Fibroblast of lung (primary cell): ENCODE data around the gene ELAVL1. TPM values are rescaled to one million over a fixed set of nuclear protein-coding genes. Genes with fewer than 3 reads are reported as not detected.

Experiments
- DNase-seq, 2 donors: peaks; one replicate each; pipeline versions ENCODE4 v3.0.0 to v3.0.0-alpha.2; 2010; ENCODE audit warnings: low read depth in 2 of 2
- H2AFZ ChIP-seq: 2 replicates; pipeline ENCODE4 v1.5.1; 2012; ENCODE audit warnings: low read length, control low read depth, inconsistent platforms
- H3K27ac ChIP-seq: 2 replicates; pipeline ENCODE4 v1.5.1; 2011; ENCODE audit warnings: low read length, control low read depth; ENCODE audit not compliant: insufficient read depth
- H3K27me3 ChIP-seq: 2 replicates; pipeline ENCODE4 v1.5.1; 2011; ENCODE audit warnings: mild to moderate bottlenecking, low read length; ENCODE audit not compliant: control insufficient read depth, insufficient read depth
- H3K36me3 ChIP-seq: 2 replicates; pipeline ENCODE4 v1.5.1; 2011; ENCODE audit warnings: low read length; ENCODE audit not compliant: control insufficient read depth, insufficient read depth
- H3K4me1 ChIP-seq: 2 replicates; pipeline ENCODE4 v1.5.1; 2011; ENCODE audit warnings: low read length; ENCODE audit not compliant: control insufficient read depth, insufficient read depth; ENCODE audit errors: extremely low read depth
- H3K4me2 ChIP-seq: 2 replicates; pipeline ENCODE4 v1.5.1; 2011; ENCODE audit warnings: low read length, control low read depth; ENCODE audit not compliant: insufficient read depth; ENCODE audit errors: extremely low read depth
- H3K4me3 ChIP-seq, 4 experiments: fragments of 200-600 bp in 1 of 4; sonication (generic) in 1 of 4; replicated peaks in 1 of 4; 2 replicates each; pipeline ENCODE4 v1.5.1; 2011 to 2016; ENCODE audit warnings: low read length in 4 of 4, low read depth in 3 of 4, mild to moderate bottlenecking in 3 of 4, control low read depth in 2 of 4, inconsistent platforms in 1 of 4, mixed read lengths in 1 of 4; ENCODE audit not compliant: insufficient read depth in 1 of 4; ENCODE audit errors: control extremely low read depth in 1 of 4
- H3K79me2 ChIP-seq: 2 replicates; pipeline ENCODE4 v1.5.1; 2012; ENCODE audit warnings: mild to moderate bottlenecking, low read length, inconsistent platforms; ENCODE audit not compliant: control insufficient read depth, insufficient read depth
- H3K9ac ChIP-seq: 2 replicates; pipeline ENCODE4 v1.5.1; 2011; ENCODE audit warnings: mild to moderate bottlenecking, low read length, control low read depth; ENCODE audit not compliant: insufficient read depth
- H3K9me3 ChIP-seq: 2 replicates; pipeline ENCODE4 v1.5.1; 2012; ENCODE audit warnings: low read depth, low read length; ENCODE audit not compliant: control insufficient read depth, insufficient read depth
- H4K20me1 ChIP-seq: 2 replicates; pipeline ENCODE4 v1.5.1; 2011; ENCODE audit warnings: low read length; ENCODE audit not compliant: control insufficient read depth, insufficient read depth; ENCODE audit errors: extremely low read depth
- EZH2 ChIP-seq: IDR thresholded peaks from 2 replicates; pipeline ENCODE4 v1.5.1; 2012; ENCODE audit warnings: low read length, control low read depth, mild to moderate bottlenecking; ENCODE audit errors: missing control alignments
- polyA plus RNA-seq, 2 donors: library from polyadenylated mRNA; depleted of rRNA in 1 of 2; stranded (reverse) in 1 of 2; unstranded in 1 of 2; fragments of >200 nt; gene quantifications; 2 replicates each; pipeline ENCODE4 v1.2.1, GENCODE V29; 2011 to 2012; ENCODE audit warnings: missing spikeins in 1 of 2
- total RNA-seq: library from RNA; depleted of rRNA; stranded (reverse); fragments of >200 nt; gene quantifications from 2 replicates; pipeline ENCODE4 v1.2.1, GENCODE V29; 2014
- TF ChIP-seq, protein P1 (sequence below), 2 donors: IDR thresholded peaks in 1 of 2; conservative IDR thresholded peaks in 1 of 2; 1 replicate in 1 of 2; 2 replicates in 1 of 2; pipeline ENCODE4 v1.5.1; 2011 to 2012; ENCODE audit warnings: low read length in 2 of 2, control low read depth in 1 of 2, inconsistent platforms in 1 of 2, low read depth in 1 of 2, mild to moderate bottlenecking in 1 of 2

Gene ELAVL1
- total and polyA plus RNA-seq, 2 donors (not counting 1 experiment from before 2014, with no cell fraction given): 15.2 to 61.6 TPM

DNA sequence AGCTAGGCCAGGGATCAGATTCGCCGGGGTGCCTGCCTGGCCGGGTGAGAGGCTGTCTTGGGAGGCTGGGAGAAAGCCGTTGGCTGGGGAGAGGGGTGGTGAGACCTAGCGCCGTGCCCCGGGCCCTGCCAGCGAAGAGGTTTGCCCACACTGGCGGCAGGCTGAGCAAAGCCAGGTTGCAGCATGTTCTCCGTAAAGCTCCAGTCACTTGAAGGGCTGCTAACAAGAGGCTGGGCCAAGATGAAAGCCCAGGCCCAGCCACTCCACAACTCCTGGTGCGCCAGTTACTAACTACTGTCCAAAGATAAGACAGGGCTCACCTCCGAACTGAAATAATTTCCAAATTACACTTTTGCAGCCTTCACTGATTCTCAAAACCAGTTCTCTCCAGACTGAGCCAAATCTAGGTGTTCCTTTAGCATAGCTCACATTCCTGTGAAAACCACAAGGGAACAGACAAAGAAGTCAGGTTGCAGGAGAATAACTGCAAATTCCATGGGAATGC, 16.3 kb downstream of the ELAVL1 start:
- Histone ChIP-seq H3K9ac (no peak overlapping the region), H3K27me3 (no peaks in the 10 kb centered on the region), H3K4me2 (no peak overlapping the region), H3K4me1 (peaks cover 15% of the 10 kb centered on the region), H3K27ac (no peak overlapping the region), H3K36me3 (peaks cover 23% of the 10 kb centered on the region), H3K9me3 (no peaks in the 10 kb centered on the region), H3K79me2 (peaks cover 44% of the 10 kb centered on the region), H2AFZ (no peak overlapping the region), H3K4me3 (no peak overlapping the region), H4K20me1 (no peaks in the 10 kb centered on the region)
- no peak for TF ChIP-seq EZH2
- TF ChIP-seq, protein P1, sequence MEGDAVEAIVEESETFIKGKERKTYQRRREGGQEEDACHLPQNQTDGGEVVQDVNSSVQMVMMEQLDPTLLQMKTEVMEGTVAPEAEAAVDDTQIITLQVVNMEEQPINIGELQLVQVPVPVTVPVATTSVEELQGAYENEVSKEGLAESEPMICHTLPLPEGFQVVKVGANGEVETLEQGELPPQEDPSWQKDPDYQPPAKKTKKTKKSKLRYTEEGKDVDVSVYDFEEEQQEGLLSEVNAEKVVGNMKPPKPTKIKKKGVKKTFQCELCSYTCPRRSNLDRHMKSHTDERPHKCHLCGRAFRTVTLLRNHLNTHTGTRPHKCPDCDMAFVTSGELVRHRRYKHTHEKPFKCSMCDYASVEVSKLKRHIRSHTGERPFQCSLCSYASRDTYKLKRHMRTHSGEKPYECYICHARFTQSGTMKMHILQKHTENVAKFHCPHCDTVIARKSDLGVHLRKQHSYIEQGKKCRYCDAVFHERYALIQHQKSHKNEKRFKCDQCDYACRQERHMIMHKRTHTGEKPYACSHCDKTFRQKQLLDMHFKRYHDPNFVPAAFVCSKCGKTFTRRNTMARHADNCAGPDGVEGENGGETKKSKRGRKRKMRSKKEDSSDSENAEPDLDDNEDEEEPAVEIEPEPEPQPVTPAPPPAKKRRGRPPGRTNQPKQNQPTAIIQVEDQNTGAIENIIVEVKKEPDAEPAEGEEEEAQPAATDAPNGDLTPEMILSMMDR (conservative IDR thresholded peaks at IDR 0.05 in 1 of 2, IDR thresholded peaks at IDR 0.05 in 1 of 2; ENCODE audit: low read depth in 1 of 2, low read length in 2 of 2): no peak
- DNase-seq: peak in 1 of 2 donors; percentile 69

GRCh38 chr19:7988307-7988706, 17.1 kb downstream of the ELAVL1 start:
- H3K4me1 ChIP-seq: peaks cover 15% of the 10 kb centered on the region
- H3K79me2 ChIP-seq: peaks cover 42% of the 10 kb centered on the region
- H4K20me1 ChIP-seq: no peaks in the 10 kb centered on the region
- H2AFZ ChIP-seq: no peak overlapping the region
- no peak overlapping the region for H3K27ac ChIP-seq
- H3K9me3 ChIP-seq: no peaks in the 10 kb centered on the region
- no peak for DNase-seq
- H3K27me3 ChIP-seq: no peaks in the 10 kb centered on the region
- no peak overlapping the region for H3K4me3 ChIP-seq
- no peak overlapping the region for H3K4me2 ChIP-seq
- H3K9ac ChIP-seq: no peak overlapping the region
- no peak for TF ChIP-seq EZH2
- peaks cover 23% of the 10 kb centered on the region for H3K36me3 ChIP-seq

GRCh38 chr19:7987114-7987768, 18.2 kb downstream of the ELAVL1 start:
- Histone ChIP-seq H3K9ac (no peak overlapping the region), H3K79me2 (peaks cover 40% of the 10 kb centered on the region), H2AFZ (no peak overlapping the region), H3K4me2 (peak overlapping the region; percentile 9), H3K4me3 (no peak overlapping the region), H3K27me3 (no peaks in the 10 kb centered on the region), H3K27ac (peak overlapping the region; percentile 43), H3K36me3 (peaks cover 23% of the 10 kb centered on the region), H4K20me1 (no peaks in the 10 kb centered on the region), H3K9me3 (no peaks in the 10 kb centered on the region), H3K4me1 (peaks cover 15% of the 10 kb centered on the region)
- DNase-seq: peak in 1 of 2 donors; percentile 10
- TF ChIP-seq, protein P1 (conservative IDR thresholded peaks at IDR 0.05 in 1 of 2, IDR thresholded peaks at IDR 0.05 in 1 of 2; ENCODE audit: low read depth in 1 of 2, low read length in 2 of 2): no peak
